Nephron progenitor cell (in vitro differentiated cells): ENCODE measurements around the gene SMARCC1.
"Not testable (repeated sequence)": the region's sequence is repeated elsewhere in the genome, so short reads cannot be mapped to it uniquely, and the experiment has no call there.

Experiments
- DNase-seq: peaks from one replicate; pipeline ENCODE4 v3.0.0; 2021
- H3K27ac Mint-ChIP-seq: 2 replicates; pipeline ENCODE4 v1.8.0; 2021; ENCODE audit warnings: mild to moderate bottlenecking, moderate library complexity, mixed read lengths
- H3K27me3 Mint-ChIP-seq: 2 replicates; pipeline ENCODE4 v1.8.0; 2021; ENCODE audit warnings: mild to moderate bottlenecking, low read depth, mixed read lengths; ENCODE audit not compliant: poor library complexity
- H3K36me3 Mint-ChIP-seq: 2 replicates; pipeline ENCODE4 v1.8.0; 2021; ENCODE audit warnings: low read depth, mixed read lengths
- H3K4me1 Mint-ChIP-seq: 2 replicates; pipeline ENCODE4 v1.8.0; 2021; ENCODE audit warnings: mixed read lengths
- H3K4me3 Mint-ChIP-seq: 2 replicates; pipeline ENCODE4 v1.8.0; 2021; ENCODE audit warnings: mild to moderate bottlenecking, moderate library complexity, mixed read lengths
- H3K9me3 Mint-ChIP-seq: 2 replicates; pipeline ENCODE4 v1.8.0; 2021; ENCODE audit warnings: mild to moderate bottlenecking, moderate library complexity, mixed read lengths
- TF ChIP-seq, protein P1 (sequence below): fragments of 200-600 bp; sonication (generic); IDR thresholded peaks from 2 replicates; pipeline ENCODE4 v1.5.0; 2021; ENCODE audit warnings: antibody characterized with exemption

The SMARCC1 gene

GRCh38 chr3:47778746-47779145, 2.9 kb downstream of the SMARCC1 start:
- Mint-ChIP-seq H3K9me3 (peaks cover 14% of the 10 kb centered on the region), H3K27me3 (no peaks in the 10 kb centered on the region), H3K4me3 (peak overlapping the region; percentile 99), H3K36me3 (peaks cover 33% of the 10 kb centered on the region), H3K27ac (no peak overlapping the region), H3K4me1 (peaks cover 21% of the 10 kb centered on the region)
- no peak for DNase-seq
- TF ChIP-seq, protein P1, sequence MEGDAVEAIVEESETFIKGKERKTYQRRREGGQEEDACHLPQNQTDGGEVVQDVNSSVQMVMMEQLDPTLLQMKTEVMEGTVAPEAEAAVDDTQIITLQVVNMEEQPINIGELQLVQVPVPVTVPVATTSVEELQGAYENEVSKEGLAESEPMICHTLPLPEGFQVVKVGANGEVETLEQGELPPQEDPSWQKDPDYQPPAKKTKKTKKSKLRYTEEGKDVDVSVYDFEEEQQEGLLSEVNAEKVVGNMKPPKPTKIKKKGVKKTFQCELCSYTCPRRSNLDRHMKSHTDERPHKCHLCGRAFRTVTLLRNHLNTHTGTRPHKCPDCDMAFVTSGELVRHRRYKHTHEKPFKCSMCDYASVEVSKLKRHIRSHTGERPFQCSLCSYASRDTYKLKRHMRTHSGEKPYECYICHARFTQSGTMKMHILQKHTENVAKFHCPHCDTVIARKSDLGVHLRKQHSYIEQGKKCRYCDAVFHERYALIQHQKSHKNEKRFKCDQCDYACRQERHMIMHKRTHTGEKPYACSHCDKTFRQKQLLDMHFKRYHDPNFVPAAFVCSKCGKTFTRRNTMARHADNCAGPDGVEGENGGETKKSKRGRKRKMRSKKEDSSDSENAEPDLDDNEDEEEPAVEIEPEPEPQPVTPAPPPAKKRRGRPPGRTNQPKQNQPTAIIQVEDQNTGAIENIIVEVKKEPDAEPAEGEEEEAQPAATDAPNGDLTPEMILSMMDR: no peak

DNA sequence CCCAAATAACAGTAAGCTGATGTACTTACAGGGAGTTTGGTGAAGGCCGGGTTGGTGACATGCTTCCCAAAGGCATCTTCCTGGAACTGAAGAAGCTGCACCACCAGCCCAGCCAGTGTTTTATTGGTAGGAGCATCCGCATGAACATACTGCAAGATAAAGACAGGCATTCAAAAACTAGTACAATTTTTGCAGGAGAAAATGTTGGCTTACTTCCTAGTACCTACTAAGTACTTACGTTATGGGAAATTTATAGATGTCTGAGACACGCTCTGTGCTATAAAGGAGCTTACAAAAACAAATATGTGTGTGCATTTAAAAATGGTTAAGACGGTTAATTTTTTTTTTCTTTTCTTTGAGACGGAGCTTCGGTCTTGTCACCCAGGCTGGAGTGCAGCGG, 8.9 kb downstream of the SMARCC1 start:
- H3K4me1 Mint-ChIP-seq: peaks cover 16% of the 10 kb centered on the region
- H3K27ac Mint-ChIP-seq: peak overlapping the region; percentile 59
- H3K4me3 Mint-ChIP-seq: no peak overlapping the region
- peaks cover 18% of the 10 kb centered on the region for H3K9me3 Mint-ChIP-seq
- H3K27me3 Mint-ChIP-seq: no peaks in the 10 kb centered on the region
- TF ChIP-seq, protein P1: no peak
- DNase-seq: no peak
- peaks cover 79% of the 10 kb centered on the region for H3K36me3 Mint-ChIP-seq

DNA sequence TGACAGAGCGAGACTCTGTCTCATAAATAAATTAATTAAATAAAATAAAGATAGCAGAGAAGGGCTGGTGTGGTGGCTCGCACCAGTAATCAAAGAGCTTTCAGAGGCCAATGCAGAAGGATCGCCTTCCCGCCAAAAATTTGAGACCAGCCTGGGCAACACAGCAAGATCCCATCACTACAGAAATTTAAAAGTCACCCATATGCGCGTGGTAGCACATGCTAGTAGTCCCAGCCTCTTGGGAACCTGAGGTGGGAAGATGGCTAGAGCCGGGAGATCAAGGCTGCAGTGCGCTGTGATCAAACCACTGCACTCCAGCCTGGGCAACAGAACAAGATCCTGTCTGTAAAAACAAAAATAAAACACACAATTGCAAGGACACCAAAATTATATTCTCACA, 9.6 kb downstream of the SMARCC1 start:
- TF ChIP-seq, protein P1: no peak
- H3K27me3 Mint-ChIP-seq: no peaks in the 10 kb centered on the region
- no peak for DNase-seq
- H3K4me1 Mint-ChIP-seq: peaks cover 16% of the 10 kb centered on the region
- H3K9me3 Mint-ChIP-seq: peaks cover 18% of the 10 kb centered on the region
- H3K4me3 Mint-ChIP-seq: no peak overlapping the region
- peaks cover 80% of the 10 kb centered on the region for H3K36me3 Mint-ChIP-seq
- H3K27ac Mint-ChIP-seq: no peak overlapping the region

DNA sequence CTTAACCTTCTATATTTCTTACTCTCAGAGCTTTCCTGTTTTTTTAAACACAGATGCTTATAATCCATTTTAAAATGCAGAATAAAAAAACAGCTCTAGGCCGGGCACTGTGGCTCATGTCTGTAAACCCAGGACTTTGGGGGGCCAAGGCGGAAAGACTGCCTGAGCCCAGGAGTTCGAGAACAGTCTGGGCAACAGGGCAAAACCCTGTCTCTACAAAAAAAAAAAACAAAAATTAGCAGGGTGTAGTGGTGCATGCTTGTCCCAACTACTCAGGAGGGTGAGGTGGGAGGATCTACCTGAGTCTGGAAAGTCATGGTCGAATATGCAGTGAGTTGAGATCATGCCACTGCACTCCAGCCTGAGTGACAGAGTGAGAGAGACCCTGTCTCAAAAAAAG, 15.5 kb downstream of the SMARCC1 start:
- Mint-ChIP-seq H3K27ac (peak overlapping the region; percentile 51), H3K4me3 (no peak overlapping the region), H3K9me3 (peaks cover 4% of the 10 kb centered on the region), H3K4me1 (peaks cover 5% of the 10 kb centered on the region), H3K27me3 (no peaks in the 10 kb centered on the region), H3K36me3 (peaks cover 70% of the 10 kb centered on the region)
- DNase-seq: no peak
- TF ChIP-seq, protein P1: no peak

GRCh38 chr3:47762233-47762632, 19.5 kb downstream of the SMARCC1 start:
- H3K27me3 Mint-ChIP-seq: no peaks in the 10 kb centered on the region
- H3K36me3 Mint-ChIP-seq: peaks cover 70% of the 10 kb centered on the region
- H3K27ac Mint-ChIP-seq: peak overlapping the region; percentile 87
- H3K9me3 Mint-ChIP-seq: peaks cover 1% of the 10 kb centered on the region
- TF ChIP-seq, protein P1: no peak
- H3K4me3 Mint-ChIP-seq: no peak overlapping the region
- no peaks in the 10 kb centered on the region for H3K4me1 Mint-ChIP-seq
- no peak for DNase-seq

DNA sequence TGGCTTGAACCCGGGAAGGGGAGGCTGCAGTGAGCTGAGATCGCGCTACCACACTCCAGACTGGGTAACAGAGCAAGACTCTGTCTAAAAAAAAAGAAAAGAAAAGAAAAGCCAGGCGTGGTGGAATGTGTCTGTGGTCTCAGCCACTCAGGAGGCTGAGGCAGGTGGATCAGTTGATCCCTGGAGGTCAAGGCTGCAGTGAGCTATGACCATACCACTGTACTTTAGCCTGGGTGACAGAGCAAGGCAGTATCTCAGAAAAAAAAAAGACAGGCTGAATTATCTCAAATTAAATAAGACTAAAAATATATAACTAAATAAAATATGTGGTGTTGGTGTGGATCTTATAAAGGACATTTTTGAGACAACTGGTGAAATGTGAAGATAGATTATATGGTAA, 20.6 kb downstream of the SMARCC1 start:
- Mint-ChIP-seq H3K36me3 (peaks cover 74% of the 10 kb centered on the region), H3K27ac (peak overlapping the region; percentile 92), H3K9me3 (peaks cover 9% of the 10 kb centered on the region), H3K4me3 (no peak overlapping the region), H3K27me3 (no peaks in the 10 kb centered on the region), H3K4me1 (no peaks in the 10 kb centered on the region)
- no peak for DNase-seq
- TF ChIP-seq, protein P1: no peak

DNA sequence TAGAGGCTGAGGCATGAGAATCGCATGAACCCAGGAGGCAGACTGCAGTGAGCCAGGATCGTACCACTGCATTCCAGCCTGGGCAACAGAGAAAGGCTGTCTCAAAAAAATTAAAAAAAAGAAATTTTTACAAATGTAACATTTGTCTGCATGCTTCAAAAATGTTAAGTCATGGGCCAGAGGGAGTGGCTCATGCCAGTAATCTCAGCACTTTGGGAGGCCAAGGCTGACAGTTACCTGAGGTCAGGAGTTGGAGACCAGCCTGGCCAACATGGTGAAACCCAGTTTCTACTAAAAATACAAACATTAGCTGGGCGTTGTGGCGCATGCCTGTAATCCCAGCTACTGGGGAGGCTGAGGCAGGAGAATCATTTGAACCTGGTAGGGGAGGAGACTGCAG, 21.5 kb downstream of the SMARCC1 start:
- peak overlapping the region; percentile 69 for H3K27ac Mint-ChIP-seq
- H3K9me3 Mint-ChIP-seq, DNase-seq, H3K4me3 Mint-ChIP-seq, H3K27me3 Mint-ChIP-seq, H3K4me1 Mint-ChIP-seq: not testable (repeated sequence)
- peaks cover 68% of the 10 kb centered on the region for H3K36me3 Mint-ChIP-seq
